SK-N-SH (cell line): Measurements from ENCODE around the gene PARD3B. TPM values are rescaled to one million over a fixed set of nuclear protein-coding genes. Genes with fewer than 3 reads are reported as not detected.
"Not testable (repeated sequence)": the region's sequence is repeated elsewhere in the genome, so short reads cannot be mapped to it uniquely, and the experiment has no call there.

Experiments
- CTCF ChIA-PET: fragments of 300-600, 350-600 bp; formaldehyde crosslinking; extraction: SDS; loops from one replicate; lab custom pipeline; 2021; lab: Yijun Ruan, JAX
- POLR2A ChIA-PET: fragments of 350-600 bp; sonication (Branson Sonifier 250); formaldehyde crosslinking; extraction: SDS; loops from one replicate; lab custom pipeline; 2020; ENCODE audit warnings: antibody characterized with exemption, inconsistent platforms; lab: Yijun Ruan, JAX
- DNase-seq: peaks from one replicate; pipeline ENCODE4 v3.0.0; 2012
- H2AFZ ChIP-seq: fragments of 200-600 bp; sonication (generic); 2 replicates; pipeline ENCODE4 v1.8.1; 2016; ENCODE audit warnings: antibody characterized with exemption, mild to moderate bottlenecking, low read depth
- H3F3A ChIP-seq: fragments of 200-600 bp; sonication (generic); replicated peaks from 2 replicates; pipeline ENCODE3; 2016; ENCODE audit warnings: antibody characterized with exemption, mild to moderate bottlenecking; ENCODE audit not compliant: insufficient read depth
- H3K27ac ChIP-seq, 2 experiments: fragments of 200-500 bp in 1 of 2; fragments of 200-600 bp in 1 of 2; sonication (Bioruptor generic) in 1 of 2; sonication (generic), shearing (Covaris generic) in 1 of 2; 2 replicates each; pipeline versions ENCODE4 v1.5.1 to v1.6.1; 2014 to 2016; ENCODE audit warnings: low read depth in 2 of 2, inconsistent platforms in 1 of 2, low read length in 1 of 2, mild to moderate bottlenecking in 1 of 2, mixed read lengths in 1 of 2
- H3K27me3 ChIP-seq: fragments of 200-600 bp; sonication (generic), shearing (Covaris generic); 2 replicates; pipeline ENCODE4 v1.6.1; 2016; ENCODE audit warnings: mixed run types; ENCODE audit not compliant: insufficient read depth
- H3K36me3 ChIP-seq, 2 experiments: fragments of 200-500 bp in 1 of 2; fragments of 200-600 bp in 1 of 2; sonication (Bioruptor generic) in 1 of 2; sonication (generic) in 1 of 2; replicated peaks in 1 of 2; 2 replicates each; pipeline versions ENCODE3 to v1.5.1; 2014 to 2016; ENCODE audit warnings: low read length in 1 of 2, mild to moderate bottlenecking in 1 of 2; ENCODE audit not compliant: insufficient read depth in 2 of 2, control insufficient read depth in 1 of 2
- H3K4me1 ChIP-seq, 2 experiments: fragments of 200-500 bp in 1 of 2; fragments of 200-600 bp in 1 of 2; sonication (Bioruptor generic) in 1 of 2; sonication (generic), shearing (Covaris generic) in 1 of 2; 2 replicates each; pipeline versions ENCODE4 v1.5.1 to v1.6.1; 2014 to 2016; ENCODE audit warnings: low read depth in 1 of 2, low read length in 1 of 2, mixed run types in 1 of 2; ENCODE audit not compliant: insufficient read depth in 2 of 2, control insufficient read depth in 1 of 2
- H3K4me2 ChIP-seq: fragments of 200-600 bp; sonication (generic), shearing (Covaris generic); 2 replicates; pipeline ENCODE4 v1.6.1; 2017; ENCODE audit warnings: mixed run types
- H3K4me3 ChIP-seq, 2 experiments: fragments of 200-500 bp in 1 of 2; fragments of 200-600 bp in 1 of 2; sonication (Bioruptor generic) in 1 of 2; sonication (generic), shearing (Covaris generic) in 1 of 2; 2 replicates each; pipeline versions ENCODE4 v1.5.1 to v1.8.1; 2014 to 2016; ENCODE audit warnings: low read depth in 2 of 2, inconsistent platforms in 1 of 2, low read length in 1 of 2, mild to moderate bottlenecking in 1 of 2, mixed read lengths in 1 of 2, moderate library complexity in 1 of 2
- H3K79me2 ChIP-seq: fragments of 200-600 bp; sonication (generic); 2 replicates; pipeline ENCODE4 v1.8.1; 2017; ENCODE audit warnings: mild to moderate bottlenecking; ENCODE audit not compliant: insufficient read depth
- H3K9ac ChIP-seq: fragments of 200-600 bp; sonication (generic); 2 replicates; pipeline ENCODE4 v1.6.1; 2017; ENCODE audit warnings: mixed run types
- H3K9me2 ChIP-seq: fragments of 200-600 bp; sonication (generic); 2 replicates; pipeline ENCODE4 v1.6.1; 2017; ENCODE audit warnings: mixed run types
- H3K9me3 ChIP-seq: fragments of 200-600 bp; sonication (generic); 2 replicates; pipeline ENCODE4 v1.6.1; 2017; ENCODE audit warnings: mixed run types, mild to moderate bottlenecking, moderate library complexity
- H4K20me1 ChIP-seq: fragments of 200-600 bp; sonication (generic); 2 replicates; pipeline ENCODE4 v1.6.1; 2017; ENCODE audit warnings: mild to moderate bottlenecking, mixed run types; ENCODE audit not compliant: insufficient read depth
- EZH2phosphoT487 ChIP-seq: fragments of 200-600 bp; sonication (generic); IDR thresholded peaks from 2 replicates; pipeline ENCODE4 v1.6.1; 2017; ENCODE audit warnings: low read depth, mixed run types, mild to moderate bottlenecking, antibody characterized with exemption, moderate library complexity, borderline replicate concordance
- FOXJ3 ChIP-seq: sonication (generic); formaldehyde crosslinking; IDR thresholded peaks from 2 replicates; pipeline ENCODE4 v1.5.1; 2020; ENCODE audit warnings: mild to moderate bottlenecking, missing genetic modification reagents
- FOXM1 ChIP-seq: IDR thresholded peaks from 2 replicates; pipeline ENCODE4 v1.4.0; 2012; ENCODE audit warnings: low read depth, mild to moderate bottlenecking
- GABPA ChIP-seq: IDR thresholded peaks from 2 replicates; pipeline ENCODE4 v1.4.0; 2012; ENCODE audit warnings: low read depth, mild to moderate bottlenecking
- IRF3 ChIP-seq: fragments of 150-350 bp; IDR thresholded peaks from 2 replicates; pipeline ENCODE4 v1.6.1; 2016; ENCODE audit warnings: mild to moderate bottlenecking, low read depth, low read length
- MXI1 ChIP-seq: IDR thresholded peaks from 2 replicates; pipeline ENCODE4 v1.6.1; 2012; ENCODE audit warnings: mild to moderate bottlenecking, low read depth, low read length, improper control_type of control experiment
- PBX3 ChIP-seq: IDR thresholded peaks from 2 replicates; pipeline ENCODE4; 2012
- POLR2AphosphoS5 ChIP-seq: IDR thresholded peaks from 2 replicates; pipeline ENCODE4 v1.6.1; 2012; ENCODE audit warnings: low read depth, low read length
- RAD21 ChIP-seq: IDR thresholded peaks from 2 replicates; pipeline ENCODE4 v1.6.1; 2012; ENCODE audit warnings: mild to moderate bottlenecking, low read length
- REST ChIP-seq: IDR thresholded peaks from 2 replicates; pipeline ENCODE4 v1.6.1; 2012; ENCODE audit warnings: mild to moderate bottlenecking, low read depth, low read length, moderate library complexity
- USF1 ChIP-seq: IDR thresholded peaks from 2 replicates; pipeline ENCODE4 v1.4.0; 2012; ENCODE audit warnings: low read depth, borderline replicate concordance
- USF2 ChIP-seq: fragments of 150-350 bp; IDR thresholded peaks from 2 replicates; pipeline ENCODE4 v1.6.1; 2017; ENCODE audit warnings: antibody characterized with exemption, low read length, low read depth, borderline replicate concordance
- YY1 ChIP-seq: IDR thresholded peaks from 2 replicates; pipeline ENCODE4 v1.4.0; 2012; ENCODE audit warnings: low read depth, mild to moderate bottlenecking
- WGBS: methylation state at CpG from one replicate; pipeline ENCODE4 v1.1.6; 2017; ENCODE audit warnings: low lambda C conversion rate; 5-methylcytosine and 5-hydroxymethylcytosine counted together
- polyA plus RNA-seq, 3 experiments: library from polyadenylated mRNA; depleted of rRNA; stranded (reverse); fragments of >200 nt; gene quantifications; 2 replicates each; pipeline ENCODE4 v1.2.3, GENCODE V29; 2012

PARD3B gene
- polyA plus RNA-seq, 1 of the 3 experiments (the other 2 are of a cell fraction): 0.87 TPM

- CTCF ChIA-PET, H3K27me3 ChIP-seq, H4K20me1 ChIP-seq, H3K9ac ChIP-seq, H3K36me3 ChIP-seq, H2AFZ ChIP-seq, POLR2A ChIA-PET, H3K9me2 ChIP-seq, H3K27ac ChIP-seq, H3K4me1 ChIP-seq, H3F3A ChIP-seq, H3K4me2 ChIP-seq, DNase-seq, H3K79me2 ChIP-seq, H3K4me3 ChIP-seq, H3K9me3 ChIP-seq: not testable (repeated sequence)
- 95% methylated on average over 2 of the region's 2 CpGs for WGBS
Observed at GRCh38 chr2:205493528-205493927, 948.3 kb downstream of the PARD3B start.

- Histone ChIP-seq H3K4me3 (no peak overlapping the region), H3K4me2 (no peak overlapping the region), H3K9ac (no peak overlapping the region), H3F3A (no peaks in the 10 kb centered on the region), H3K27ac (no peak overlapping the region), H3K36me3 (no peaks in the 10 kb centered on the region), H2AFZ (no peak overlapping the region), H4K20me1 (no peaks in the 10 kb centered on the region), H3K4me1 (no peaks in the 10 kb centered on the region; a peak in 1 of 4 replicates), H3K79me2 (no peaks in the 10 kb centered on the region), H3K27me3 (no peaks in the 10 kb centered on the region), H3K9me2 (no peaks in the 10 kb centered on the region), H3K9me3 (no peaks in the 10 kb centered on the region)
- TF ChIP-seq GABPA (no peak), IRF3 (no peak), FOXJ3 (CRISPR knock-in tag) (no peak), EZH2phosphoT487 (no peak), FOXM1 (no peak), RAD21 (no peak), PBX3 (no peak), REST (no peak), POLR2AphosphoS5 (no peak), MXI1 (no peak), USF2 (no peak), YY1 (no peak), USF1 (no peak)
- ChIA-PET CTCF (interaction anchor here (0.6 kb wide), 1 partner anchor 16 kb away, joined by 3 read pairs; no protein-coding TSS in a partner anchor), POLR2A (no interaction called here)
- 90% methylated on average over 7 of the region's 7 CpGs for WGBS
- DNase-seq: no peak
Observed at GRCh38 chr2:205494537-205495235, 949.4 kb downstream of the PARD3B start.
